BJ (cell line): ENCODE results near the gene MRPL27. TPM values are rescaled to one million over a fixed set of nuclear protein-coding genes. Genes with fewer than 3 reads are reported as not detected.

ENCODE experiments used
- CTCF ChIA-PET: fragments of 350-600 bp; formaldehyde crosslinking; extraction: SDS; loops from one replicate; lab custom pipeline; 2021; ENCODE audit warnings: antibody characterized with exemption, inconsistent platforms; lab: Yijun Ruan, JAX
- POLR2A ChIA-PET: fragments of 300-600 bp; sonication (Branson Sonifier 250); formaldehyde crosslinking; extraction: SDS; loops from one replicate; lab custom pipeline; 2021; ENCODE audit warnings: antibody characterized with exemption; lab: Charles Lee
- DNase-seq: peaks from one replicate; pipeline ENCODE4 v3.0.0-alpha.2; 2011; ENCODE audit warnings: low read depth
- H3K27me3 ChIP-seq: 2 replicates; pipeline ENCODE4 v1.6.0; 2011; ENCODE audit warnings: low read length; ENCODE audit not compliant: control insufficient read depth, insufficient read depth
- H3K36me3 ChIP-seq: 2 replicates; pipeline ENCODE4 v1.5.1; 2011; ENCODE audit warnings: low read length; ENCODE audit not compliant: control insufficient read depth, insufficient read depth
- H3K4me3 ChIP-seq: 2 replicates; pipeline ENCODE4 v1.5.1; 2011; ENCODE audit warnings: low read depth, mild to moderate bottlenecking, control low read depth, low read length
- CTCF ChIP-seq: IDR thresholded peaks from 2 replicates; pipeline ENCODE4 v1.5.1; 2011; ENCODE audit warnings: low read depth, mild to moderate bottlenecking, control low read depth, inconsistent platforms, low read length, moderate library complexity; ENCODE audit not compliant: insufficient read depth
- polyA plus RNA-seq: library from polyadenylated mRNA; depleted of rRNA; stranded (reverse); fragments of >200 nt; gene quantifications from 2 replicates; pipeline ENCODE4 v1.2.3, GENCODE V29; 2011

The MRPL27 gene
- polyA plus RNA-seq, 1 experiment = 142 TPM

GRCh38 chr17:50364061-50364458, 8.9 kb downstream of the MRPL27 start:
- no peak for DNase-seq
- no peak for TF ChIP-seq CTCF
- ChIA-PET POLR2A (no interaction called here), CTCF (interaction anchor here (1.0 to 2.5 kb wide), 5 partner anchors 17 to 270 kb away, joined by 3 to 12 read pairs (median 5); partner anchors contain the start of gene LRRC59)
- Histone ChIP-seq H3K27me3 (no peaks in the 10 kb centered on the region), H3K4me3 (no peak overlapping the region), H3K36me3 (peaks cover 28% of the 10 kb centered on the region)

- no peak for DNase-seq
- TF ChIP-seq CTCF = no peak
- CTCF ChIA-PET = interaction anchor here (1.5 to 2.7 kb wide), 7 partner anchors 8 to 269 kb away, joined by 6 to 19 read pairs (median 8); partner anchors contain the start of genes LRRC59 and XYLT2
- H3K36me3 ChIP-seq = peaks cover 33% of the 10 kb centered on the region
- no peaks in the 10 kb centered on the region for H3K27me3 ChIP-seq
- POLR2A ChIA-PET = no interaction called here
- no peak overlapping the region for H3K4me3 ChIP-seq
These were observed 9.5 kb downstream of the MRPL27 start for GRCh38 chr17:50363217-50364060.

GRCh38 chr17:50362661-50363060, 10.3 kb downstream of the MRPL27 start:
- TF ChIP-seq CTCF = no peak
- H3K27me3 ChIP-seq = no peaks in the 10 kb centered on the region
- no peak overlapping the region for H3K4me3 ChIP-seq
- CTCF ChIA-PET = interaction anchor here (0.7 to 2.7 kb wide), 14 partner anchors 9 to 268 kb away, joined by 3 to 24 read pairs (median 6); partner anchors contain the start of genes LRRC59 and XYLT2
- peaks cover 33% of the 10 kb centered on the region for H3K36me3 ChIP-seq
- POLR2A ChIA-PET = interaction anchor here (0.7 kb wide), 1 partner anchor 16 kb away, joined by 4 read pairs; no protein-coding TSS in a partner anchor
- DNase-seq = no peak

- DNase-seq = no peak
- TF ChIP-seq CTCF = peak; percentile 85
- ChIA-PET CTCF (interaction anchor here (0.7 to 2.7 kb wide), 18 partner anchors 8 to 268 kb away, joined by 3 to 24 read pairs (median 5); partner anchors contain the start of genes LRRC59 and XYLT2), POLR2A (interaction anchor here (0.7 to 0.9 kb wide), 2 partner anchors 15 to 35 kb away, joined by 3 to 4 read pairs; partner anchors contain the start of gene LRRC59)
- H3K36me3 ChIP-seq = peaks cover 30% of the 10 kb centered on the region
- H3K4me3 ChIP-seq = no peak overlapping the region
- H3K27me3 ChIP-seq = no peaks in the 10 kb centered on the region
These were observed 11.2 kb downstream of the MRPL27 start for GRCh38 chr17:50361561-50362480.
